ENCODE results near the gene MBOAT1. TPM values are rescaled to one million over a fixed set of nuclear protein-coding genes. Genes with fewer than 3 reads are reported as not detected.

The MBOAT1 gene
- total and polyA plus RNA-seq, 2 of the 13 experiments (the other 11 are each of a cell fraction or from before 2014, with no cell fraction given) = not detected

GRCh38 chr6:20212392-20213111 lies at the start of gene MBOAT1 (continued):
- TF ChIP-seq PRDM10 (CRISPR knock-in tag; IDR thresholded peaks at IDR 0.05; ENCODE audit: low read depth) (no peak), STAT6 (CRISPR knock-in tag; IDR thresholded peaks at IDR 0.05; ENCODE audit: borderline replicate concordance) (no peak), ZBTB4 (CRISPR knock-in tag; IDR thresholded peaks at IDR 0.05; ENCODE audit: borderline replicate concordance) (0 out of 2 replicates have a peak, but pooled peaks have one; percentile 36), MTF2 (CRISPR knock-in tag; IDR thresholded peaks at IDR 0.05; ENCODE audit: borderline replicate concordance) (peak; percentile 97), ZNF446 (CRISPR knock-in tag; IDR thresholded peaks at IDR 0.05) (peak; percentile 46; the same call in 1 of the 2 replicates), ZNF10 (CRISPR knock-in tag; IDR thresholded peaks at IDR 0.05; ENCODE audit: borderline replicate concordance, low read depth) (no peak), ZNF800 (CRISPR knock-in tag; IDR thresholded peaks at IDR 0.05) (peak; percentile 94), ZNF264 (CRISPR knock-in tag; IDR thresholded peaks at IDR 0.05) (0 out of 2 replicates have a peak, but pooled peaks have one; percentile 27), ZFP36 (IDR thresholded peaks at IDR 0.05; ENCODE audit: borderline replicate concordance, low read depth, low read length, partially characterized antibody) (no peak), ZNF383 (CRISPR knock-in tag; IDR thresholded peaks at IDR 0.05; ENCODE audit: borderline replicate concordance) (no peak), CERS6 (CRISPR knock-in tag; IDR thresholded peaks at IDR 0.05) (no peak), ZNF556 (CRISPR knock-in tag; IDR thresholded peaks at IDR 0.05; ENCODE audit: borderline replicate concordance) (peak; percentile 14; the same call in 1 of the 2 replicates), MED13 (CRISPR knock-in tag; IDR thresholded peaks at IDR 0.05) (no peak)

Data from HepG2 (cell line).